HepG2 (cell line): ENCODE data around the gene PGP.

Source experiments
- EP300 ChIP-seq, 3 experiments: sonication (generic) in 1 of 3; formaldehyde crosslinking in 1 of 3; IDR thresholded peaks; 2 replicates each; pipeline versions ENCODE4 v1.5.1 to v1.6.1; 2011 to 2020; ENCODE audit warnings: low read depth in 2 of 3, low read length in 2 of 3, borderline replicate concordance in 1 of 3, improper control_type of control experiment in 1 of 3, mild to moderate bottlenecking in 1 of 3, missing genetic modification reagents in 1 of 3, moderate library complexity in 1 of 3
- HNF4A ChIP-seq: sonication (generic); formaldehyde crosslinking; IDR thresholded peaks from 2 replicates; pipeline ENCODE4 v1.4.0; 2020; ENCODE audit warnings: missing genetic modification reagents
- PCBP2 ChIP-seq: fragments of 200-400 bp; formaldehyde crosslinking; optimal IDR thresholded peaks from 2 replicates; pipeline ENCODE3; 2018; ENCODE audit warnings: low read length, low read depth; ENCODE audit not compliant: poor library complexity, severe bottlenecking
- RAD21 ChIP-seq: fragments of 450-650 bp; formaldehyde crosslinking; IDR thresholded peaks from 2 replicates; pipeline ENCODE4 v1.5.0; 2020; ENCODE audit warnings: mild to moderate bottlenecking
- ZFP36L1 ChIP-seq: sonication (generic); formaldehyde crosslinking; IDR thresholded peaks from 2 replicates; pipeline ENCODE4 v1.8.0; 2022; ENCODE audit warnings: mild to moderate bottlenecking, missing genetic modification reagents, moderate library complexity
- ZNF766 ChIP-seq: sonication (generic); formaldehyde crosslinking; IDR thresholded peaks from 2 replicates; pipeline ENCODE4 v1.5.0; 2020; ENCODE audit warnings: missing genetic modification reagents, borderline replicate concordance

DNA sequence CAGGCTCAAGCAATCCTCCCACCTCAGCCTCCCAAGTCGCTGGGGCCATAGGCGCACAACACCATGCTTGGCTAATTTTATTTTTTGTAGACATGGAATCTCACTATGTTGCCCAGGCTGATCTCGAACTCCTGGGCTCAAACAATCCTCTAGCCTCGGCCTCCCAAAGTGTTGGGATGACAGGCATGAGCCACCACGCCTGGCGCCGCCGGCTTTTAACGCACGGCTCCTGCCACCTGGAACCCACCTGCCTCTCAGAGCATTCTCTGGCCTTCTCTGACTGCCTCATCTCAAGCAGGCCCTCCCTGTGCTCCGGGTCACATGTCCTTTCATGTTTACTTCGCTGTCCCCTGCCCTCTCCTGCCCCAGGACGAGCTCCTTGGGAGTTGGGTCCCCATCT lies 28.6 kb downstream of the PGP start:
- TF ChIP-seq PCBP2 (no peak), HNF4A (CRISPR knock-in tag) (no peak), RAD21 (no peak), ZFP36L1 (CRISPR knock-in tag) (no peak), ZNF766 (CRISPR knock-in tag) (no peak), EP300 (IDR thresholded peaks at IDR 0.05; ENCODE audit: low read depth in 2 of 2, low read length in 2 of 2) (no peak), EP300 (CRISPR knock-in tag; IDR thresholded peaks at IDR 0.05; ENCODE audit: borderline replicate concordance) (no peak)
